ENCODE measurements around the gene LAMA2.

The LAMA2 gene

GRCh38 chr6:128963561-128963960, 80.6 kb downstream of the LAMA2 start:
- TF ChIP-seq TCF12 (IDR thresholded peaks at IDR 0.05; ENCODE audit: low read depth) (no peak), EP300 (IDR thresholded peaks at IDR 0.05; ENCODE audit: borderline replicate concordance) (no peak), YY1 (IDR thresholded peaks at IDR 0.05; ENCODE audit: low read depth) (no peak), TAF1 (IDR thresholded peaks at IDR 0.05; ENCODE audit: low read depth) (no peak), ZBTB7A (IDR thresholded peaks at IDR 0.05; ENCODE audit: low read depth) (no peak), MAX (IDR thresholded peaks at IDR 0.05) (no peak), CREB1 (IDR thresholded peaks at IDR 0.05; ENCODE audit: low read depth) (no peak), RAD21 (IDR thresholded peaks at IDR 0.05; ENCODE audit: low read depth) (no peak), NFIC (IDR thresholded peaks at IDR 0.05) (no peak), TEAD4 (IDR thresholded peaks at IDR 0.05) (no peak), CEBPB (IDR thresholded peaks at IDR 0.05) (no peak), EGR1 (IDR thresholded peaks at IDR 0.05) (no peak), FOXM1 (IDR thresholded peaks at IDR 0.05; ENCODE audit: borderline replicate concordance, low read depth) (no peak)
- TF ChIP-seq, protein P1, sequence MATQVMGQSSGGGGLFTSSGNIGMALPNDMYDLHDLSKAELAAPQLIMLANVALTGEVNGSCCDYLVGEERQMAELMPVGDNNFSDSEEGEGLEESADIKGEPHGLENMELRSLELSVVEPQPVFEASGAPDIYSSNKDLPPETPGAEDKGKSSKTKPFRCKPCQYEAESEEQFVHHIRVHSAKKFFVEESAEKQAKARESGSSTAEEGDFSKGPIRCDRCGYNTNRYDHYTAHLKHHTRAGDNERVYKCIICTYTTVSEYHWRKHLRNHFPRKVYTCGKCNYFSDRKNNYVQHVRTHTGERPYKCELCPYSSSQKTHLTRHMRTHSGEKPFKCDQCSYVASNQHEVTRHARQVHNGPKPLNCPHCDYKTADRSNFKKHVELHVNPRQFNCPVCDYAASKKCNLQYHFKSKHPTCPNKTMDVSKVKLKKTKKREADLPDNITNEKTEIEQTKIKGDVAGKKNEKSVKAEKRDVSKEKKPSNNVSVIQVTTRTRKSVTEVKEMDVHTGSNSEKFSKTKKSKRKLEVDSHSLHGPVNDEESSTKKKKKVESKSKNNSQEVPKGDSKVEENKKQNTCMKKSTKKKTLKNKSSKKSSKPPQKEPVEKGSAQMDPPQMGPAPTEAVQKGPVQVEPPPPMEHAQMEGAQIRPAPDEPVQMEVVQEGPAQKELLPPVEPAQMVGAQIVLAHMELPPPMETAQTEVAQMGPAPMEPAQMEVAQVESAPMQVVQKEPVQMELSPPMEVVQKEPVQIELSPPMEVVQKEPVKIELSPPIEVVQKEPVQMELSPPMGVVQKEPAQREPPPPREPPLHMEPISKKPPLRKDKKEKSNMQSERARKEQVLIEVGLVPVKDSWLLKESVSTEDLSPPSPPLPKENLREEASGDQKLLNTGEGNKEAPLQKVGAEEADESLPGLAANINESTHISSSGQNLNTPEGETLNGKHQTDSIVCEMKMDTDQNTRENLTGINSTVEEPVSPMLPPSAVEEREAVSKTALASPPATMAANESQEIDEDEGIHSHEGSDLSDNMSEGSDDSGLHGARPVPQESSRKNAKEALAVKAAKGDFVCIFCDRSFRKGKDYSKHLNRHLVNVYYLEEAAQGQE (IDR thresholded peaks at IDR 0.05; ENCODE audit: low read depth): no peak
- TF ChIP-seq, protein P2, sequence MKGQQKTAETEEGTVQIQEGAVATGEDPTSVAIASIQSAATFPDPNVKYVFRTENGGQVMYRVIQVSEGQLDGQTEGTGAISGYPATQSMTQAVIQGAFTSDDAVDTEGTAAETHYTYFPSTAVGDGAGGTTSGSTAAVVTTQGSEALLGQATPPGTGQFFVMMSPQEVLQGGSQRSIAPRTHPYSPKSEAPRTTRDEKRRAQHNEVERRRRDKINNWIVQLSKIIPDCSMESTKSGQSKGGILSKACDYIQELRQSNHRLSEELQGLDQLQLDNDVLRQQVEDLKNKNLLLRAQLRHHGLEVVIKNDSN (IDR thresholded peaks at IDR 0.05): no peak

DNA sequence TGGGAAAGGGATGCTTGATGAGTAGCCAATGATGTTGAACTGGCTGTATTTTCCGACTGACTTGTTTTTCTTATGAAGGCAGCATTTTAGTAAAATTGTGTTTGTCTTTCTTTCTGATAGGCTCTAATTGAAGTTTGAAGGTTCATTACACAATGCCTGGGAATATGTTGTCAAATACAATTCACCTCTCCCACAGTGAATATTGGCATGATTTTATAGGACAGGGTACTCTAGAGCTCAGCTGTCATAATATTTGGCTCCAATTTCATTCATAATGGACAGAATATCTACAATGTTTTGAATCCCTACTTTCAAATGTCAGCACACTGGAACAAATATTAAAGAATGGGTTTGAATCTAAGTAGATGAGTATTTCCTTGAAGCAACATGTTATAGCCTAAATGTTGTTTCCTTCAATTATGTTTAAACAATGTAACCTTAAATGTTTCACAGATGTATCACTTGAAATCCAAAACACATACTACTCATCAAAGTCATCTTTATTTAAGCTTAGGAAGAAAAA, 81.4 kb downstream of the LAMA2 start:
- TF ChIP-seq TAF1 (IDR thresholded peaks at IDR 0.05; ENCODE audit: low read depth) (no peak), FOXM1 (IDR thresholded peaks at IDR 0.05; ENCODE audit: borderline replicate concordance, low read depth) (no peak), ZBTB7A (IDR thresholded peaks at IDR 0.05; ENCODE audit: low read depth) (no peak), TCF12 (IDR thresholded peaks at IDR 0.05; ENCODE audit: low read depth) (no peak), NFIC (IDR thresholded peaks at IDR 0.05) (no peak), MAX (IDR thresholded peaks at IDR 0.05) (no peak), EGR1 (IDR thresholded peaks at IDR 0.05) (no peak), YY1 (IDR thresholded peaks at IDR 0.05; ENCODE audit: low read depth) (no peak), EP300 (IDR thresholded peaks at IDR 0.05; ENCODE audit: borderline replicate concordance) (no peak), TEAD4 (IDR thresholded peaks at IDR 0.05) (no peak), RAD21 (IDR thresholded peaks at IDR 0.05; ENCODE audit: low read depth) (no peak), CEBPB (IDR thresholded peaks at IDR 0.05) (no peak), CREB1 (IDR thresholded peaks at IDR 0.05; ENCODE audit: low read depth) (no peak)
- TF ChIP-seq, protein P2 (IDR thresholded peaks at IDR 0.05): no peak
- TF ChIP-seq, protein P1 (IDR thresholded peaks at IDR 0.05; ENCODE audit: low read depth): no peak

DNA sequence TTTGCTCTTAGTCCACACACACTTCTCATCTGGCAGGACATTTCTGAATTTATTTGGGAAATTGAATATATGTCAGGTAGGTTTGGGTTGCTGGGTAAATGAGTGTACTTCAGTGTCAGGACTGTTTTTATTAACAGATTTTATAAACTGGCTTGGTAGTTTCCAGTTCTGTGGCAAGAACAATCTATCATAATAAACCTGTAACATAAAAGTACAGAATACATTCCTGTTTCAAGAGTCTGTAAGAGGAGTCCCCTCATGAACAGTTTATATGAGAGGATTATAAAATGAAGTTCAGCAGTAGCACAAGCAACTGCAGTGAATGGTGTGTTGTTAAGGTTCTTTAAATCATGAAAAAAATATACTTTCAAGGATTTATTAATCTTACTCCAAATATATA, 81.8 kb downstream of the LAMA2 start:
- no peak for TF ChIP-seq CREB1 (IDR thresholded peaks at IDR 0.05; ENCODE audit: low read depth)
- TF ChIP-seq EGR1 (IDR thresholded peaks at IDR 0.05): no peak
- no peak for TF ChIP-seq NFIC (IDR thresholded peaks at IDR 0.05)
- no peak for TF ChIP-seq TAF1 (IDR thresholded peaks at IDR 0.05; ENCODE audit: low read depth)
- TF ChIP-seq, protein P2 (IDR thresholded peaks at IDR 0.05): no peak
- TF ChIP-seq RAD21 (IDR thresholded peaks at IDR 0.05; ENCODE audit: low read depth): no peak
- no peak for TF ChIP-seq TEAD4 (IDR thresholded peaks at IDR 0.05)
- TF ChIP-seq, protein P1 (IDR thresholded peaks at IDR 0.05; ENCODE audit: low read depth): no peak
- TF ChIP-seq FOXM1 (IDR thresholded peaks at IDR 0.05; ENCODE audit: borderline replicate concordance, low read depth): no peak
- TF ChIP-seq CEBPB (IDR thresholded peaks at IDR 0.05): no peak
- no peak for TF ChIP-seq TCF12 (IDR thresholded peaks at IDR 0.05; ENCODE audit: low read depth)
- no peak for TF ChIP-seq ZBTB7A (IDR thresholded peaks at IDR 0.05; ENCODE audit: low read depth)
- TF ChIP-seq EP300 (IDR thresholded peaks at IDR 0.05; ENCODE audit: borderline replicate concordance): no peak
- TF ChIP-seq YY1 (IDR thresholded peaks at IDR 0.05; ENCODE audit: low read depth): no peak
- no peak for TF ChIP-seq MAX (IDR thresholded peaks at IDR 0.05)
